ENCODE results near the gene GLI1. TPM values are rescaled to one million over a fixed set of nuclear protein-coding genes. Genes with fewer than 3 reads are reported as not detected.

The GLI1 gene
- total RNA-seq, 8 experiments from 2014 or later, result 0.66 to 8.3 (median 3.2) TPM

- Histone ChIP-seq H3K4me3 (no peak overlapping the region), H3K4me1 (replicated peaks in 1 of 2) (no peaks in the 10 kb centered on the region), H3K27ac (no peak overlapping the region)
- in situ Hi-C loops (cut with MboI; ENCODE audit: low pct_unique_long_range_greater_than_20kb in 2 of 9, low sequenced_read_pairs in 9 of 9, unreplicated experiment in 9 of 9), result loop anchor here in 1 of 9 experiments (25.0 kb wide), 1 partner anchor 132 kb away; no protein-coding TSS in a partner anchor
- ATAC-seq (replicated peaks in 6 of 8), result no peak
- 0 to 98% (median 81%) methylated on average over 1 to 5 of the region's 5 CpGs for WGBS, 10 experiments
Measured at GRCh38 chr12:57444744-57445143, 14.8 kb upstream of the GLI1 start.

- H3K4me1 ChIP-seq (replicated peaks in 1 of 2), result no peaks in the 10 kb centered on the region
- 81 to 100% (median 94%) methylated on average over 1 to 6 of the region's 6 CpGs for WGBS, 10 experiments
- H3K27ac ChIP-seq, result no peak overlapping the region
- in situ Hi-C loops (cut with MboI; ENCODE audit: low pct_unique_long_range_greater_than_20kb in 2 of 9, low sequenced_read_pairs in 9 of 9, unreplicated experiment in 9 of 9), result loop anchor here in 1 of 9 experiments (25.0 kb wide), 1 partner anchor 134 kb away; no protein-coding TSS in a partner anchor
- ATAC-seq (replicated peaks in 6 of 8), result no peak
- no peak overlapping the region for H3K4me3 ChIP-seq
Measured at GRCh38 chr12:57446292-57446960, 13.2 kb upstream of the GLI1 start.

GRCh38 chr12:57448669-57449068 is 10.9 kb upstream of the GLI1 start:
- in situ Hi-C loops (cut with MboI; ENCODE audit: low pct_unique_long_range_greater_than_20kb in 2 of 9, low sequenced_read_pairs in 9 of 9, unreplicated experiment in 9 of 9), result loop anchor here in 1 of 9 experiments (25.0 kb wide), 1 partner anchor 136 kb away; no protein-coding TSS in a partner anchor
- no peak for ATAC-seq (replicated peaks in 6 of 8)

GRCh38 chr12:57449375-57449774 is 10.2 kb upstream of the GLI1 start:
- 80 to 100% methylated on average over 1 of the region's 7 CpGs; no CpG with 5 or more reads in 8 of the 10 experiments for WGBS, 10 experiments
- in situ Hi-C loops (cut with MboI; ENCODE audit: low pct_unique_long_range_greater_than_20kb in 2 of 9, low sequenced_read_pairs in 9 of 9, unreplicated experiment in 9 of 9), result loop anchor here in 1 of 9 experiments (25.0 kb wide), 1 partner anchor 137 kb away; no protein-coding TSS in a partner anchor
- Histone ChIP-seq H3K4me1 (replicated peaks in 1 of 2) (peaks cover 15 to 16% of the 10 kb centered on the region in 2 donors), H3K27ac (no peak overlapping the region), H3K4me3 (no peak overlapping the region)
- ATAC-seq (replicated peaks in 6 of 8), result no peak

More at GRCh38 chr12:57448669-57449068, 10.9 kb upstream of the GLI1 start:
- no peak overlapping the region for H3K4me3 ChIP-seq
- no peak overlapping the region for H3K27ac ChIP-seq
- WGBS, 10 experiments, result 9 to 83% (median 70%) methylated on average over 1 to 2 of the region's 2 CpGs; no CpG with 5 or more reads in 1 of the 10 experiments
- peaks cover 11 to 13% of the 10 kb centered on the region in 2 donors for H3K4me1 ChIP-seq (replicated peaks in 1 of 2)

GRCh38 chr12:57450057-57450456 is 9.5 kb upstream of the GLI1 start:
- Histone ChIP-seq H3K4me1 (replicated peaks in 1 of 2) (peaks cover 22 to 23% of the 10 kb centered on the region in 2 donors), H3K4me3 (no peak overlapping the region), H3K27ac (no peak overlapping the region)
- ATAC-seq (replicated peaks in 6 of 8), result no peak
- in situ Hi-C loops (cut with MboI; ENCODE audit: low pct_unique_long_range_greater_than_20kb in 2 of 9, low sequenced_read_pairs in 9 of 9, unreplicated experiment in 9 of 9), result loop anchor here in 2 of 9 experiments (10.0 to 25.0 kb wide), 2 partner anchors 135 to 213 kb away; partner anchors contain the start of gene SHMT2 (in 1 of the 2)
- 88 to 100% (median 90%) methylated on average over 1 to 3 of the region's 3 CpGs; no CpG with 5 or more reads in 4 of the 10 experiments for WGBS, 10 experiments

GRCh38 chr12:57451233-57451778 is 8.3 kb upstream of the GLI1 start:
- ATAC-seq (replicated peaks in 6 of 8), result no peak
- Histone ChIP-seq H3K27ac (no peak overlapping the region), H3K4me1 (replicated peaks in 1 of 2) (peaks cover 32 to 35% of the 10 kb centered on the region in 2 donors), H3K4me3 (no peak overlapping the region)
- 28 to 100% (median 78%) methylated on average over 1 to 3 of the region's 6 CpGs; no CpG with 5 or more reads in 4 of the 10 experiments for WGBS, 10 experiments
- in situ Hi-C loops (cut with MboI; ENCODE audit: low pct_unique_long_range_greater_than_20kb in 2 of 9, low sequenced_read_pairs in 9 of 9, unreplicated experiment in 9 of 9), result loop anchor here in 2 of 9 experiments (10.0 to 25.0 kb wide), 2 partner anchors 137 to 214 kb away; partner anchors contain the start of gene SHMT2 (in 1 of the 2)

GRCh38 chr12:57452181-57452936 is 7.2 kb upstream of the GLI1 start:
- Histone ChIP-seq H3K4me3 (no peak overlapping the region), H3K4me1 (replicated peaks in 1 of 2) (peaks cover 32 to 43% of the 10 kb centered on the region in 2 donors), H3K27ac (peak overlapping the region; percentile 4 to 12)
- peak; percentile 12 to 79 (median 50) for ATAC-seq (replicated peaks in 6 of 8)
- WGBS, 10 experiments, result 17 to 63% methylated on average over 1 to 2 of the region's 9 CpGs; no CpG with 5 or more reads in 8 of the 10 experiments
- in situ Hi-C loops (cut with MboI; ENCODE audit: low pct_unique_long_range_greater_than_20kb in 2 of 9, low sequenced_read_pairs in 9 of 9, unreplicated experiment in 9 of 9), result loop anchor here in 2 of 9 experiments (10.0 to 25.0 kb wide), 2 partner anchors 138 to 215 kb away; partner anchors contain the start of gene SHMT2 (in 1 of the 2)

GRCh38 chr12:57452937-57453509 is 6.6 kb upstream of the GLI1 start:
- WGBS, 10 experiments, result 0 to 60% (median 34%) methylated on average over 1 to 3 of the region's 7 CpGs; no CpG with 5 or more reads in 6 of the 10 experiments
- in situ Hi-C loops (cut with MboI; ENCODE audit: low pct_unique_long_range_greater_than_20kb in 2 of 9, low sequenced_read_pairs in 9 of 9, unreplicated experiment in 9 of 9), result loop anchor here in 2 of 9 experiments (10.0 to 25.0 kb wide), 2 partner anchors 138 to 216 kb away; partner anchors contain the start of gene SHMT2 (in 1 of the 2)
- H3K4me1 ChIP-seq (replicated peaks in 1 of 2), result peaks cover 39 to 48% of the 10 kb centered on the region in 2 donors
- peak overlapping the region; percentile 4 to 12 for H3K27ac ChIP-seq
- no peak overlapping the region for H3K4me3 ChIP-seq
- peak; percentile 41 to 76 (median 52) for ATAC-seq (replicated peaks in 6 of 8)

- no peak overlapping the region for H3K4me3 ChIP-seq
- 100% methylated on average over 1 to 2 of the region's 2 CpGs; no CpG with 5 or more reads in 4 of the 10 experiments for WGBS, 10 experiments
- peak overlapping the region; percentile 92 to 97 for H3K27ac ChIP-seq
- in situ Hi-C loops (cut with MboI; ENCODE audit: low pct_unique_long_range_greater_than_20kb in 2 of 9, low sequenced_read_pairs in 9 of 9, unreplicated experiment in 9 of 9), result loop anchor here in 2 of 9 experiments (10.0 to 25.0 kb wide), 2 partner anchors 139 to 217 kb away; partner anchors contain the start of gene SHMT2 (in 1 of the 2)
- H3K4me1 ChIP-seq (replicated peaks in 1 of 2), result peaks cover 48 to 58% of the 10 kb centered on the region in 2 donors
- no peak for ATAC-seq (replicated peaks in 6 of 8)
Measured at GRCh38 chr12:57454213-57454565, 5.4 kb upstream of the GLI1 start.

- WGBS, 10 experiments, result 40 to 80% (median 70%) methylated on average over 1 to 2 of the region's 10 CpGs; no CpG with 5 or more reads in 4 of the 10 experiments
- in situ Hi-C loops (cut with MboI; ENCODE audit: low pct_unique_long_range_greater_than_20kb in 2 of 9, low sequenced_read_pairs in 9 of 9, unreplicated experiment in 9 of 9), result loop anchor here in 2 of 9 experiments (10.0 to 25.0 kb wide), 2 partner anchors 140 to 217 kb away; partner anchors contain the start of gene SHMT2 (in 1 of the 2)
- ATAC-seq (replicated peaks in 6 of 8), result peak in 6 of 8 experiments; percentile 3 to 78 (median 66)
- peaks cover 48 to 58% of the 10 kb centered on the region in 2 donors for H3K4me1 ChIP-seq (replicated peaks in 1 of 2)
- H3K4me3 ChIP-seq, result peak within 1 kb of the TSS in 3 of 5 donors; percentile 5 to 56 (median 51)
- H3K27ac ChIP-seq, result peak within 1 kb of the TSS; percentile 92 to 97
Measured at GRCh38 chr12:57454566-57455373, 4.8 kb upstream of the GLI1 start, which contains the start of gene INHBE. INHBE (plus strand) TSS chr12:57455307; CDS start chr12:57455537, 230 bp downstream.

Measured in motor neuron (in vitro differentiated cells).